Measurements from ENCODE around the gene SLC13A1. TPM values are rescaled to one million over a fixed set of nuclear protein-coding genes. Genes with fewer than 3 reads are reported as not detected.

SLC13A1 gene
- total RNA-seq: not detected

GRCh38 chr7:123199883-123200282 is at the start of gene SLC13A1:
TSS of gene SLC13A1 (minus strand) at chr7:123199969. CDS start at chr7:123199946, 23 bp downstream.
- Histone ChIP-seq H3K27me3 (replicated peaks; ENCODE audit: insufficient read depth) (no peaks in the 10 kb centered on the region), H3K9me3 (no peaks in the 10 kb centered on the region), H3K36me3 (no peaks in the 10 kb centered on the region), H3K4me3 (no peak within 1 kb of the TSS), H3K27ac (no peak within 1 kb of the TSS), H3K4me1 (ENCODE audit: control insufficient read depth in 1 of 2, low read depth in 2 of 2) (no peaks in the 10 kb centered on the region)
- TF ChIP-seq CTCF (IDR thresholded peaks at IDR 0.05): no peak
- DNase-seq (ENCODE audit: low spot score): no peak
- no peak for ATAC-seq (ENCODE audit: insufficient number of reproducible peaks, low FRiP score, low read depth)

GRCh38 chr7:123244768-123245167 is 45.0 kb upstream of the SLC13A1 start:
- H3K27me3 ChIP-seq (replicated peaks; ENCODE audit: insufficient read depth): no peaks in the 10 kb centered on the region
- ATAC-seq (ENCODE audit: insufficient number of reproducible peaks, low FRiP score, low read depth) (no peak), DNase-seq (ENCODE audit: low spot score) (no peak)
- H3K36me3 ChIP-seq: no peaks in the 10 kb centered on the region
- H3K27ac ChIP-seq: no peak overlapping the region
- H3K9me3 ChIP-seq: no peaks in the 10 kb centered on the region
- no peak overlapping the region for H3K4me3 ChIP-seq
- no peaks in the 10 kb centered on the region for H3K4me1 ChIP-seq (ENCODE audit: control insufficient read depth in 1 of 2, low read depth in 2 of 2)
- TF ChIP-seq CTCF (IDR thresholded peaks at IDR 0.05): no peak

GRCh38 chr7:123242467-123243092 is 42.8 kb upstream of the SLC13A1 start:
- Histone ChIP-seq H3K4me1 (ENCODE audit: control insufficient read depth in 1 of 2, low read depth in 2 of 2) (no peaks in the 10 kb centered on the region), H3K9me3 (no peaks in the 10 kb centered on the region), H3K27ac (no peak overlapping the region), H3K27me3 (replicated peaks; ENCODE audit: insufficient read depth) (no peaks in the 10 kb centered on the region), H3K4me3 (no peak overlapping the region), H3K36me3 (no peaks in the 10 kb centered on the region)
- TF ChIP-seq CTCF (IDR thresholded peaks at IDR 0.05): no peak
- ATAC-seq (ENCODE audit: insufficient number of reproducible peaks, low FRiP score, low read depth) (no peak), DNase-seq (ENCODE audit: low spot score) (no peak)

GRCh38 chr7:123241809-123242208 is 42.0 kb upstream of the SLC13A1 start:
- no peak for DNase-seq (ENCODE audit: low spot score)
- Histone ChIP-seq H3K4me1 (ENCODE audit: control insufficient read depth in 1 of 2, low read depth in 2 of 2) (no peaks in the 10 kb centered on the region), H3K9me3 (no peaks in the 10 kb centered on the region), H3K27ac (no peak overlapping the region), H3K4me3 (no peak overlapping the region), H3K27me3 (replicated peaks; ENCODE audit: insufficient read depth) (no peaks in the 10 kb centered on the region), H3K36me3 (no peaks in the 10 kb centered on the region)
- no peak for ATAC-seq (ENCODE audit: insufficient number of reproducible peaks, low FRiP score, low read depth)
- no peak for TF ChIP-seq CTCF (IDR thresholded peaks at IDR 0.05)

- no peak for ATAC-seq (ENCODE audit: insufficient number of reproducible peaks, low FRiP score, low read depth)
- no peak for TF ChIP-seq CTCF (IDR thresholded peaks at IDR 0.05)
- DNase-seq (ENCODE audit: low spot score): no peak
- Histone ChIP-seq H3K4me3 (no peak overlapping the region), H3K4me1 (ENCODE audit: control insufficient read depth in 1 of 2, low read depth in 2 of 2) (no peaks in the 10 kb centered on the region), H3K27ac (no peak overlapping the region), H3K27me3 (replicated peaks; ENCODE audit: insufficient read depth) (no peaks in the 10 kb centered on the region), H3K9me3 (no peaks in the 10 kb centered on the region), H3K36me3 (no peaks in the 10 kb centered on the region)
Observed at GRCh38 chr7:123231021-123232000, 31.5 kb upstream of the SLC13A1 start.

All from thoracic aorta (tissue), 2 donors.